HG03139 (cell line): ENCODE results near the gene QRICH2.
"Not testable (repeated sequence)": the region's sequence is repeated elsewhere in the genome, so short reads cannot be mapped to it uniquely, and the experiment has no call there.

Experiments
- ATAC-seq: cut with Tn5 transposase; IDR thresholded peaks from one replicate; pipeline ENCODE4 v1.9.1; 2021; ENCODE audit not compliant: unreplicated experiment

Gene QRICH2

DNA sequence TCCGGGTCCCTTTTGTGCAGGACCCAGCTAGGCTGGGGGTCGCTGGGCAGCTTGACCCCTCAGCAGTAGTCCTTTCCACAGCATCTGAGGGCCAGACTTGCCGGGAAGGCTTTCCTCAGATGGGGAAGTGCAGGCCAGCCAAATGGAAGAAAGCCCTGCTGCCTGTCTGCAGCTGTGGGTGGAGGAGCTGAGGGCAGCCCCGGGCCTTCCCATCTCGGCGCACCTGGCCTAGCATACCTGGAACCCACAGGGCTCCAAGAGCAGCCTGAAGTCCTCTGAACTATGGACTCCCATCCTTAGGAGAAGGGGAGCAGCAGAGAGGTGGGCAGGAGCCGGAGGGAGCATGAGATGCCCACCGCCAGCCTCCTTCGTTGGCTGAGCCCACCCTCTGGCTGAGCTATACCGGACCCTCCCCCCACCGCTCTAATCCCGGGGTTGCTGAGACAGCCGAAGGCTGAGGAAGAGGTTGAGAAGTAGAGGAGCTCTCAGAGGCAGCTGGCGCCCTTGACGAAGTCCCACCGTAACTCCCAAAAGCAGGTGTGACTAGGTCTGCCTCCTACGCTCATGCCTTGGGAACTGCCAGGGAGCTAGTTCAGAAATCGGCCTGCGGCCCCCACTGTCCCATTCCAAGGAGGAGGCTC is 29.7 kb downstream of the QRICH2 start:
- ATAC-seq = no peak

DNA sequence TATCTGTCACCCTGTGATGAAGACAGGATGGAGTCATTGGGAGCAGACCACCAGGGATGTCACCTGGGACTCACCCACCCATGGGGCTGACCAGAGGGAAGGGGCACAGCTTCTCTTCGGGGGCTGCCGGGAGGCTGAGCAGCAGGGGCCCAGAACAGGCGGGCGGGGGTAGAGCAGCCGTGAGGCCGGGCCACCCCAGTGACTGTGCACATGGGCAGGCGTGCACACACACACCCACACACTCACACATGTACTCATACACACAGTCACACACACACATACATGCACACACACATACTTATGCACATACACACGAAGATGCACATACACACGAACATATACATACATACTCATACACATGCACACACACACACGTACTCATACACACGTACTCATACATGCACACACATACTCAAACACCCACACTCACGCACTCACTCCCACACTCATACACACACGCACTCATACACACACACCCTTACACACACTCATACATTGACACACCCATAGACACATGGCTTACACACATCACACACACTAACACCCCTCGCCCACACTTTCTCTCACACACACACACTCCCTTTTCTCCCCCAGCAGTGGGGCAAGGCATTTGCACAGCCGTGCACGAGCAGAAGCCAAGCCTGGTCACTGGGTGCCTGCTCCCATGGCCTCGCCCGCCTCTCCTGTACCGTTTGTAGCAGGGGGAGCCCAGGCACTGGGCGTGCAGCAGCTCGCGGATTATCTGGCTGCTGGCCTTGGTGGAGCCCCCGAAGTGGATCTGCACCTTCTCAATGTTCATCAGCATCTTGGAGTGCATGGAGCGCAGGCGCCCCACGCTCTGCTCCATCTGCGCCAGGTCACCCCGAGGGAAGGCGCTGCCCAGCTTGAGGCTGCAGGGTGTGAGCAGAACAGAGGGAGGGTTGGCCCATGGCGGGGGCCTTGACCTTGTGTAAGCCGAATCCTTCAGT is 30.5 kb downstream of the QRICH2 start:
- ATAC-seq = no peak

DNA sequence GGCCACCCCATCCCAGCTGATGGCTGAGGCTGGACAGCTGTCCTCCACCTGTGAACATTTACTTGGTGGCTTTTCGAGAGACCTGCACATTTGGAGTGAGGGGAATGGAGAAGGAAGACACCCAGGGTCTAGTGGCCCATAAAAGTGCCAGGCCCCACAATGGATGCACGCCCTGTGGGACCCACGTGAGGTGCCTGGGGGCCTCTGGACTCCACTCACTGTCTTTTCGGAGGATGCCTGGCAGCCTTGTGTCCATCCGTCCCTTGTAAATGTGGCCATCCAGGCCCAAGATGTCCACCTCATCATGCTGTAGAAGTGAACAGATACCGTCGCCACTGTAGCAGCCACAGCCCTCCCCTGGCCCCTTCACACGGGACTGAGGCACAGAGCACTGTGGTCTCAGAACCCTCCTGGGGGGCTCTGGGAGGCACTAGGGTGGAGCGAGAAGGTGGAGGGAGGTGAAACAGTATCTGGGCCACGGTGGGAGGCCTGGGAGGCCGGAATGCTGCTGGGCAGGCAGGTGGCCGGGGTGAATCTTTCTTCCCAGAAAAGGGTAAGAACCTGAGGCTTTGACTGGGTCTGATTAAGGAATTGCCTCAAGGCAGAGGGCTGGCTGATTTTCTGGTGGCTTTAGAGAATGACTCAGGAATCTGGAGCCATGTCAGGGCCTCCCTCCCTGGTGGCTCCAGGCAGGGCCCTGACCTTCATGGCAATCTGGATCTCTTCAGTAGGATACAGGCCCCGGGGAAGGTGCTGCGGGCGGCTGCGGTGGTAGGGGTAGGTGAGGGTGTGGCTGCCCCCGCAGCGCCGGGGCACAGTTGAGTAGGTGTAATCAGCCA is 31.4 kb downstream of the QRICH2 start:
- ATAC-seq = no peak

DNA sequence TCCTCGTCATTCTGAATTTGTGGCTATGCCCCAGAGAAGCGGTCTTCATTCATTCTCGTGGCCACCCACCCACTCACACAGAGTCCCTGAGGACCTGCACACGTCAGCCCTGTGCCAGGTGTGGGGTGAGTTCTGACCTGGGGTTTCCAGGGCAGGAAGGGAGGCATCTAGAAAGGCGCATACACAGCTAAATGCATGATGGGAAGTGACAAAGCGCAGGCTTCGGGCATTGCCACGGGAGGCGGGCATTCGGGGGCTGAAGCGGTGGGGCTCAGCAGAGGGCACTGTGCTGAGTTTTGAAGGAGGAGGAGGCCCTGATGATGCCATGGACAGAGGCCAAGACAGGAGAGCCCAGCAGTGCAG is 32.0 kb downstream of the QRICH2 start:
- ATAC-seq = no peak

DNA sequence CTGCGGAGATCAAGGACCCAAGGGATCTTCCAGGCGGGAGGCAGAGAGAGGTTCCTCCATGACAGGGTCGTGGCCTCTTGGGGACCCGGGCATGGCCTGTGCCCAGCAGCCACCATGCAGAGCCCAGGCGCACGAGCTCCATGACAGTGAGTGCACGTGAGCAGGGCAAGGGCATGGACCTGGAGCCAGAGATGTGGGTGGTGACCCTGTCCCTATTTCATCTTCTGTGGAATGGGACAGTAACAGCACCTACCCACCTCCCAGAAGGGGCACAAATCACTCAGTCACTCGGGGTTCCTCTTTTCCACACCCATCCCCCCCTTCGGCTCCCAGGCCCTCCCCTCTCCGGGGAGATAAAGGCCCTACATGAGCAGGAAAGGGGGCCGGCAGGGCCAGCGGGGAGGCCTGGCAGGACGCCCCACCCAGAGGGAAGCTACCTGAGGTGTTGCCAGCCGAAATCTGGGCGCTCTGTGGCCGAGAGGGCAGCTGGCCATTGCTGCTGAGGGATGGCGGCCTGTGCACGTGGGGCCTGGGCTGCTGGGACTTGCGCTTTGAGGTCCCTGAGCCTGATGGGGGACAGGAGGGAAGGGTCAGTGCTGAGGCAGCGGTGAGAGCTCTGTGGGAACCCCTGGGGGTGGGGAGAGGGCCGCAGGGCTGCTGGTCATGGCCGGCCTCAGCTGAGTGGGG is 32.6 kb downstream of the QRICH2 start:
- no peak for ATAC-seq

DNA sequence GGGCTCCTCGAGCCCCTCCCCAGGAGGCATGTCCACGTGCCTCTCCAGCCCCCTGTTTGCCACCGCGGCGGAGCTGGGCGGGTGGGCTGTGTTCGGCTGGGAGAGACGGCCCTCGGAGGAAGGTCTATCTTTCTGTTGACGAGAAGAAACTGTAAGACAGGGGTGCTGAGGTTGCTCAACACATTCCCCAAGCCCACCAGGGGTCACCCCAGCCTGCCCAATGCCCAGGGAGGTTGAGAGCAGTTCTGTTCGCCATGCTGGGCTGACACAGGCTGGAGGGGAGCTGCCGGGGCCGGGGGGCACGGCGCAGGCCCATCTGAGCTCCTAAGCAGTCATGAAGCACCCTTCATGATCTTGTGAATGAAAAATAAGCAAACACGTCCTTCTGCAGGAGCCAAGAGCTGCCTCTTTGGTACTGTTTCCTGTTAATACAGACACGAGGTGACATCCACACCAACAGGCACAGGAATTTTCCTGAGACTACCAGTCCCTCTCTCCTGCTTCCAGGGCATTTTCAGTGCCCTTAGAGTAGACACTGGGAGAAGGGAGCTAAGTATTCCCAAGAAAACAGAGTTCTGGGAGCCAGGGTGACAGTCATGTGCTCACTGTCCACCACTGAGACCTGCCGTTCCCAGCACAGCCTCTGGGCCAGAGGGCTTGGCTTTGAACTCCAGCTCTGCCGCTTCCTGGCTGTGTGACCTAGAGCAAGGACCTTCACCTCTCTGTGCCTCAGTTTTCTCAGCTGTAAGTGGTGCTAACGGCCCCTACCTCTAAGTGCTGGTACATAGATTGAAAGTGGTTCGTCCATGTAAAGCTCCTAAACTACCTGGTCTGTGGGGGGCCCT is 33.7 kb downstream of the QRICH2 start:
- no peak for ATAC-seq

DNA sequence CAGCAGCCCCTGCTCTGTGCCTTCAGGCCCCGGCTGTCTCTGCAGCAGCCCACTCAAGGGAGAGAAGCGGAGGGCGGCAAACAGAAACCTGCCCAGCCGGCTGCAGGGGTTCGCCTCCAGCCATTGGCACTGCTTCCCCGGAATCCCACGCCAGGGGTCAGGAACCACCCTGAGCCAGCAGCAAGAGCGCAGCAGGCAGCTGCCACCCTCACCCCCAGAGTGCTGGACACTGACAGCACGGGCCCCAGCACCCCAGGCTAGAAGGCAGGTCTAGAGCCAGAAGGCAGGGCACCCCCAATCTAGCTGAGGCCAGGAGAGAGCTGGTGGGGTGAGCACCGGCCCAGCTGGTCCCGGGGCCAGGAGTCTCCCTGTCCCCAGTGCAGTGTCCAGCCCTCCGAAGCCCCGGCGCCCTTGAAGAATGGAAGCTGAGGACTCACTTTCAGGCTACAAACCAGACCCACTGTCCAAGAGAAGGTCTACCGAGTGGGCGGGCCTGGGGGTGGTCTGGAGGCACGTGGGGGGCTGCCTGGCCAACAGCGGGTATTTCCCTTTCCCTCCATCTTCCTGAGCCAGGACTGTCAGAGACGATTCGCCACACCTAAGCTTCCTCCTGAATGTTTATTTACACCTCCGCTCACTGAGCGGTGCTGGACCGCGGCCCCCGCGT is 34.5 kb downstream of the QRICH2 start:
- no peak for ATAC-seq

DNA sequence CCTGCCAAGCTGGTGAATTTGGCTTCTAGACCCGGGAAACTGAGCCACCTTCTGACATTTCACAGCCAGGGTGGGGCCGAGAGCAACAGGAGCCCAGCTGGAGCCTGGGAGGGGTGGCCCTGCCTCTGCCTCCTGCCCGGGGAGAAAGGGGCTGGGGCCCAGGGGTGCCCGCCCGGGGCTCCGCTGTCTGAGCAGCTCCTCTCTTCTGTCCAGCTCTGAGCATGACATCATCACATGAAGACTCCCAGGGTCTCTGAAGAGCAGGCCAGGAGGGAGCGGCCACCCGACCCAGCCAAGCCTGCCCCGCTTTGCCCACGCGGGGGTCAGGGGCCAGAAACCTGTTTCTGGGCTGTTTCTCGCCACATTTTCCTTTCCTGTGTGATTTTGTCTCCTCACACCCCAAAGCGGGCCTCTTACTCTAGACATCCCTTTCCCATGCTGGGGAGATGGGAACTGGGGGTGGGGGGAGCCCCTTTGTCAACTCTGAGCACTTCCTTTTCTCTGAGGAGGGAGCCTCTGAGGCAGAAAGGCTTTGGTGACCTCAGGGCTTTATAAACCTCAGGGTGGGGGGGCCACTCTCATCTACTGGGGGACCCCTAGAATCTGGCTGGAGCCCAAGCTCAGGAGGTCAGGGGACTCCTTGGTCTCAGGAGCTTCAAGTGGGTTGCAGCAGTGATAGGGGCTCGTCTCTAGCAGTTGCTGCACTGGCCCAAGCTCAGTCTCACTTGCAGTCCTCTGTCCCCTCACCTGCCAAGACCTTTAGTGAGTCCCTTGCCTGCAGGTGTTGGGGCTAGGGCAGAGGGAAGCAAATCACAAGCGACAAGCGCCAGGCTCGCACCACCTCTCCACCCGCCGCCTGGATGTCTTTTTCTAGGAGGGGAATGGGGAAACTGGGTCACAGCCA is 35.3 kb downstream of the QRICH2 start:
- ATAC-seq = peak; percentile 9

DNA sequence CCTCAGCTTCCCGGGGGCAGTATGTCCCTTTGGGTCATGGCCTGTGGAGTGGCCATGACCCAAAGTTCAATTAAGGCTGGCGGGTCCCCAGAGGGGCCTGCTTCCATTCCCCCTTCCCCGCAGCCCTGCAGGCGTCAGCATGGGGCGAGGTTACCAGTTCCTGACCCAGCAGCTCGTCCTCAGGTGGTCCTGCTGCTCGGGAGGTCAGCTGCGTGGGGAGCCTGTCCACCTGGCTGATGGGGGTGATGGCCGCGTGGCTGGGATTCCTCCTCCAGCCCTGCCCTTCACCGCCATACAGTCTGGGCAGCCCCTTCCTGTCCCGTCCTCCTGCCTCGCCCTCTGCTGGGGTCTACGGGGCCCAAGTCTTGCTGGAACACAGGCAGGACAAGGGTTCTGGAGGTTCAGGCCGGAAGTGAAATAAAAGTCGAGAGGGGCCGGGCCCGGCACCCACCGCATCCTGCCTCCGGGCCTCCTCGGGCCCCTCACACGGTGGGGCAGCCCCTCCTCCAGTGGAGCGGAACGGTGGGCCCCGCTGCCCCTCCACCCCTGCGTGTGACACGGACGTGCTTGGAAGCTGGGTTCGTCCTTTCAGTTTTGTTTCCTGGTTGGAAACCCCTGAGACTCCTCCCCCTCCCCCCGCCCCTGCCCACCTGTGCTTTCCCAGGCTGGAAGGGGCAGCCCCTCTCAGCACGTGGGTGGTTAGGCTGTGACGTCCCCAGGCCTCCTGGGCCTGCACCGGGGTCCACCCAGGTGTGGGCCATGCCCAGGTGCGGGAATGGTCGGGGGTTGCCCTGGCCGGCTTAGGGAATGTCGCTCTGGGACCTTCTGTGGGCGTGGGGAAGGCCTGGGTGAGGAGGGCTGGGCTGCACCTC is 36.2 kb downstream of the QRICH2 start:
- ATAC-seq = peak; percentile 40

DNA sequence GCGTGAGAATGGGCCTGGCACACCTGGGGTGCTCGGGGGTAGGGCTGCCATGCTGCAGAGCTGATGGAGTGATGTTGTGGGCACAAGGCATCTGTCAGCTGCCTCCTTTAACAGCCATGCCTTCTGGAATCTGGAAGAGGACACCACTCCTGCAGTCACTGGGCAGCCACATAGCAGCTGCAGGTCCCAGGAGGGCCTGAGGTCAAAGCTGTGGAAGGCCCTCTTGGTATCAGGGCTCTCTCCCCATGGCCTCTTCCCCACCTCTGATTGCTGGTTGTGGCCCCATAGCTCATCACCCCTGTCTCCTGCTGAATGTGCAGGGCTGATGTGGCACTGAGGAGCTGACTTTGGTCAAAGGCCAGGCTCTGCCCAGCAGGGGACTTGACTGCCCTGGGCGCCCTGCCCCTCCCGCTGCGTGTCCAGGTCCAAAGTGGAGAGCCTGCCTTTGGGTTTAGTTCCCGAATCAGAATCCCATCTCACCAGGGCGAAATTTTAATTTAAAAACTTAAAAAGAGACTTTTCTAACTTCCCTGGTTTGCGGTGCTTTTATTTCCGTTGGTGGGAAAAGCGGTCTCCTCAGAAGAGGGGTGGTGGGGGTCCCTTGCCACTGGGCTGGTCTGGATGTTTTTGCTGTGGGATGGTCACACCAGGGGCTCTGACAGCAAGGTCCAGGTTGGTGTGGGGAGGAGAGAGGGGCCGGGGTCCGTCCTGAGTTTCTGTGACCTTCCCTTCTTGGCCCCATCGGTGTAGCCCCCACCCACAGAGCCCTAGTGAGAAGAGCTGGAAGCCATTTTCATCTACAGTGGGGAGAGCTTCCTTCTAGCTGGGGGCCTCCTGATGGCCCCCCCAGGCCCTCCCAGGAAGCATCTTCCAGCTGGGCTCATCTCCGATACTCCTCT is 37.1 kb downstream of the QRICH2 start:
- peak; percentile 2 for ATAC-seq

DNA sequence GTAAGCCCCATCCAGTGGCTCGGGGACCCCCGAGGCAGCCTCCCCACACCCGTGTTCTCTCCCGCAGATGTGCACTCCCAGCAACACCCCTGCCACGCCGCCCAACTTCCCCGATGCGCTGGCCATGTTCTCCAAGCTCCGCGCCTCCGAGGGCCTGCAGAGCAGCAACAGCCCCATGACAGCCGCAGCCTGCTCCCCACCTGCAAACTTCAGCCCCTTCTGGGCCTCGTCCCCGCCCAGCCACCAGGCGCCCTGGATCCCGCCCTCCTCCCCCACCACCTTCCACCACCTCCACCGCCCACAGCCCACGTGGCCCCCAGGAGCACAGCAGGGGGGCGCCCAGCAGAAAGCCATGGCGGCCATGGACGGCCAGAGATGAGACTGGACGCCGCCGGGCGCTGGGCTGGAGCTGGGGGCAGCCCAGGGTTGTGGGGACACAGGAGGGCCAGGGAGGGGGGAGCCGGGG is 37.9 kb downstream of the QRICH2 start:
- no peak for ATAC-seq

DNA sequence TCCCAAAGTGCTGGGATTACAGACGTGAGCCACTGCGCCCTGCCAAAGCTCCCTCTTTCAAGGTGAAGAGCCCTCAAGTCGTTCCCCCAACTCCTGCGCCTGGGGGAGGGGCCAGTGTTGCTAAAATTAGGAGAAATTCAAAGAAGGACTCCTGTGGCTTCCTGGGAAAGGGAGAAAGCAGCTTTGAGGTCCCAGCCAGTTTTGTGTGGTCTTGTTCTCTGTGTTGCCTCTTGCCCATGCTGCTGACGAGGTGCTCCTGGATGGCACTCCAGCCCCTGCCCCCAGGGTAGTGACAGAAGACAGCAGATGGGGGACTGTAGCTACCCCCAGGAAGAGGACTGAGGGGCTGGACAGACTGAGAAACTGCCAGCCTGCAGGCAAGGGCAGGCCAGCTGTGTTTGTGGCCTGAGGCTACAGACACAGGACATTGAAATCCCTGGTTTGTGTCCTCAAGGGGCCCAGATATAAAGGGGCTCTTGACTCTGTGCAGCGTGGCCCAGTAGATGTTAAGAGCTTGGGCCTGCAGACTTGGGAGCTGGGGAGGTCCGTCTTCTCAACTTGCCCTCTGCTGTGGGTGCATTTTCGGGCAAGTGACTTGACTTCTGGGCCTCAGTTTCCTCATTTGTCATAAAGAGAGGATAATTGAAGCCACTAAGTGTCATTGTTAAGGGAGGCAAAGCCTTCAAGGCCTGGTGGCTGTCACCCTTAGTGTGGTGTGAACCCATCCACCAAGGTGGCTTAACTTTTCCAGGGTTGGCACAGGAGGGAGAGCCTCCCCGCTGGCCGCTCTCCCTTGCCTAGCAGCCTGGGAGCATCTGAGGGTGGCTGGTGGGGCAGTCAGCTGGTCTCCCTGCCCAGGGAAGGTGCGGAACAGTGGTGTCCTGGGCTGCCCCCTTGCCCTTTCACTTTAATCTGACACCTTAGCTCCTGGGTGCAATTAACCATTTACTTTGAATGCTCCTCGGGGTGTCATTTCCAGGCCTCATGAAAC is 38.8 kb downstream of the QRICH2 start:
- ATAC-seq = no peak

DNA sequence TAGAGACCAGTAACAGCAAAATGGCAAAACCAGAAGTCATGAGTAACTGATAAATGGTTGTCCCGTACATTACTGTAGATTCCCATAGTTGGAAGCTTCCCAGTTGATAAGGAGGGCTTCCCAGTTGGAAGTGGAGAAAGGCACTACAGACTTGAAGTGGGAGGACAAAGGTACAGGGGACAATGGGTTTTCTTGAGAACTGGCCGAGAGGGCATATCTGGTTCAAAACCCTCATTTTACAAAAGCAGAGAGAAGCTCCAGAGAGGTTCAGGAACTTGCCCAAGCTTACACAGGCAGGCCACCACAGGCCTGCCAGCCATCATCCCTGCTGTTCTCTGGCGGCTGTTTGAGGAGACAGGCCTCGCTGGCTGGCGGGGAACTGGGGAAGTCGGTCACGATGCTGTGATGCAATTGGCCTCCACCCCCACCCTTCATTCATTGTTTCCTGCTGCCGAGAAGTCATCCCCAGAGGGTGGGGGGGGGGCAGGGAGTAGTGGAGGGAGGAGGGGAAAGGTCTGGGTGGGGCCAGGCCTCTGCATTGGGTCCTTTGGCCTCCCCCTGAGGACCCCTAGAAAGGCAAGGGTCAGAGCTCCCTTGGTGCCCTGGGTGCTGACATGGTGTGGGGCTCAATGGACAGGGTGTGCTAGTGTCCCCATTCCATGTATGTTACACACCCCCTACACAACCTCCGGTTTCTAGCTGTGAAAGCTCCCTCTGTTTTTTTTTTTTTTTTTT is 39.9 kb downstream of the QRICH2 start:
- no peak for ATAC-seq

DNA sequence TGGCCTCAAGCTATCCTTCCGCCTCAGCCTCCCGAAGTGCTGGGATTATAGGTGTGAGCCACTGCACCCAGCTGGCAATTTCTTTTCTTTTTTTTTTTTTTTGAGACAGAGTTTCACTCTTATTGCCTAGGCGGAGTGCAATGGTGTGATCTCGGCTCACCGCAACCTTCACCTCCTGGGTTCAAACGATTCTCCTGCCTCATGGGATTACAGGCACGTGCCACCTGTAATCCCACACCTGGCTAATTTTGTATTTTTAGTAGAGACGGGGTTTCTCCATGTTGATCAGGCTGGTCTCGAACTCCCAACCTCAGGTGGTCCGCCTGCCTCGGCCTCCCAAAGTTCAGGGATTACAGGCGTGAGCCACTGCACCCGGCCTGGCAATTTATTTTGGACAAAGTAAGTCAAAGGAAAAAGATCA is 40.5 kb downstream of the QRICH2 start:
- ATAC-seq = not testable (repeated sequence)
